ENCODE results near the gene PIP5KL1. TPM values are rescaled to one million over a fixed set of nuclear protein-coding genes. Genes with fewer than 3 reads are reported as not detected.
A peak's percentile ranks its signal among the peaks of the same experiment; 100 is the strongest.

The PIP5KL1 gene
- total RNA-seq, 4 donors from 2014 or later, result 0.82 to 3.0 (median 1.3) TPM

DNA sequence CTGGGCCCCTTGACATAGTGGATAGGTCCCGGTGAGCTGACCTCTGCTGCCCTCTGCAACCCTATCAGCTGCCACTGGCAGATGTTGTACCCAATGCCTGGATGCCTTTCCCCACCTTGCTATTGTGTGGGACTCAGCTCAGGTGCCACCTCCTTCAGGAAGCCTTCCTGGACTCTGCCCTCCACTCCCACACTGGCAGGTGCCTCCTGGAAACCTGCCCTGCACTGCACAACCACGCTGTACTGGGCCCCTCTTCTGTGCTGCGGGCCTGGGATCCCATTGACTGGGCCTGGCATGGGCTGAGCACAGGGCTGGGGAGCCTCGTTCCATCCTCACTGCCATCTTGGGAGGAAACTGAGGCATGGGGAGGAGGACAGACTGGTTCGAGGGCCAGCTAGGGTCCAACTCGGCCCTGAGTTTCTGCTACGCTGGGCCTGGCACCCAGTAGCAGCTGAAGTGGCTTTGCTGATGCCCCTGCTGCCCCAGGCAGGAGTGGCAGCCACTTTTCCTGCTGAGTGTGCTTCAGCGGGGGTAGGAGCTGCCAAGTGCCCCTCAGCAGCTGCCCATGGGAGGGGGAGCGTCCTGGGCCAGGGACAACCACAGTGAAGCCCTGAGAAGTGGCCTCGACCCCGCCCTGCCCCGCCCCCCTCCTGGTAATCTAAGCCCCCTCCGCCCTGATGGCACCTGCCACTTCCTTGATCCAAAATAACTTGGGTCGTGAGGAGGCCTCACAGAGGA is 54.4 kb downstream of the PIP5KL1 start:
- TF ChIP-seq, protein P1, sequence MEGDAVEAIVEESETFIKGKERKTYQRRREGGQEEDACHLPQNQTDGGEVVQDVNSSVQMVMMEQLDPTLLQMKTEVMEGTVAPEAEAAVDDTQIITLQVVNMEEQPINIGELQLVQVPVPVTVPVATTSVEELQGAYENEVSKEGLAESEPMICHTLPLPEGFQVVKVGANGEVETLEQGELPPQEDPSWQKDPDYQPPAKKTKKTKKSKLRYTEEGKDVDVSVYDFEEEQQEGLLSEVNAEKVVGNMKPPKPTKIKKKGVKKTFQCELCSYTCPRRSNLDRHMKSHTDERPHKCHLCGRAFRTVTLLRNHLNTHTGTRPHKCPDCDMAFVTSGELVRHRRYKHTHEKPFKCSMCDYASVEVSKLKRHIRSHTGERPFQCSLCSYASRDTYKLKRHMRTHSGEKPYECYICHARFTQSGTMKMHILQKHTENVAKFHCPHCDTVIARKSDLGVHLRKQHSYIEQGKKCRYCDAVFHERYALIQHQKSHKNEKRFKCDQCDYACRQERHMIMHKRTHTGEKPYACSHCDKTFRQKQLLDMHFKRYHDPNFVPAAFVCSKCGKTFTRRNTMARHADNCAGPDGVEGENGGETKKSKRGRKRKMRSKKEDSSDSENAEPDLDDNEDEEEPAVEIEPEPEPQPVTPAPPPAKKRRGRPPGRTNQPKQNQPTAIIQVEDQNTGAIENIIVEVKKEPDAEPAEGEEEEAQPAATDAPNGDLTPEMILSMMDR (IDR thresholded peaks at IDR 0.05), result no peak
- no peak for DNase-seq (ENCODE audit: low spot score)
- ATAC-seq (ENCODE audit: low FRiP score), result no peak

DNA sequence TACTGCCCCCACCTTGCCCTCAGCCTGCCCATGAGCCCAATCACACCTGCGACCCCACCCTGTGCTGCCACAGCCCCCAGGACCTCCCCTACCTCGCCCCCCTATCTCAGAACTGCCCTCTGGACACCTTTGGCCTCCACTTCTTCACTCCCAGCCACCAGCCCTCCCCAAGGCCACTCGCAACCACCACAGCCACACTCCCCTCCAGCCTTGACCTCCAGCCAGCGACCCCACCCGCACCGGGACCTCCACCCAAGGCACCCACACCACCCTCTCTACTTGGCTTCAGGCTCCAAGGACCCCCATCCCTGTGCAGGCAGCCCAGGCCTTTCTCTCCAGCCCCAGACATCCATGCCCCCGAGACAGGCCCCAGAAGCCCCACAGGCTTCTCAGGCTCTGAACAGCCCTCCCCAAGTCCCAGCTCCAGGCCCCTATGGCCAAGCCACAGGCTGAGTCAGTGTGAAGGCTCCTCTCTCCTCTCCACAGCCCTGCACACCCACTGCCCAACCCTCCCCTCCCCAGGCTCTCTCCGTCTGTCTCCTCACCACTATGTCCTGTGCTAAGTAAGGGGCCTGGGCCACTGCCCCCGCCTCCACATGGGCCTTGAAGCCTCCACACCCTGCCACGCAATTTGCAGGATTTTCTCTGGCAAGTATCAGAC is 55.1 kb downstream of the PIP5KL1 start:
- TF ChIP-seq, protein P1 (IDR thresholded peaks at IDR 0.05), result no peak
- no peak for DNase-seq (ENCODE audit: low spot score)
- no peak for ATAC-seq (ENCODE audit: low FRiP score)

DNA sequence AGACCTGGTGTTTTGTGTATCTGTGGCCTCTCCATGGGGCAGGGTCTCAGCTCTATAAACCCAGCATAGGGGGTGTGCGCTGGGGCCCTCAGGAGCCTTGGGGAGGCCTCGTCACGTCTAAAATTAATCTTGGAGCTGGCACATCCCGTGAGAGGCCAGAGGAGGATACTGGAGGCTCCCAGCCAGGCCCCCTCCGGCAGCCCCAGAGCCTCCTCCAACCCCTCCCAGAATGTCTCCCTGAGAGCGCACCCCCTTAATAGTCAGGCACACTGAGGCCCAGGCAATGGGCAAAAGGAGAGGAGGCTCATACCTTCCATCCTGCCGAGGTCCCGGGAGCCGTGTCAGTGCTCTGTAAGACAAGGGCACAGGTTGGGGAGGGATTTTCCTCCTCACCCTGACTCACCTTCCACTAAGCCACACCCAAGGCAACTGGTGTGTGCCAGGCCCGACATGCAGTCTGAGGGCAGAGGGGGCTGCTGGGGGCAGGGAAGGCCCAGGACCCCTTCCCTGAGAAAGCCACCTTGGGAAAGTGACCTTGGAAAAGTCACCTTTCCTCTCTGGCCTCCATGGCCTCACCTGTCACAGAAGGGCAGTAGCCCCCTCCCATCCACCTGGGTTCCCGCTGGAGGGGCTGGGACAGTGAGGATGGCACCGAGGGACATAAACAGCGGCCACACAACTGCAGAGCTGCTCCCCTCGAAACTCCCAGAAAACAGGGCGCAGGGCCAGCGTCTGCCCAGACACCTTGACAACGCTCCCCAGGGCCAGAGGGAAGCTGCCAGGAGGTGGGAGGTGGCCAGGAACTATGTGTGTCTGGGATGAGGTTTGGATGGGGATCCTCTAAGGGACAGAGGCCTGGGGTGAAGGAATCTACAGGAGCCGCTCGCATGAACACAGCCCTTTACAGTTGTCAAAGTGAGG is 56.0 kb downstream of the PIP5KL1 start:
- peak; percentile 43 for ATAC-seq (ENCODE audit: low FRiP score)
- no peak for DNase-seq (ENCODE audit: low spot score)
- TF ChIP-seq, protein P1 (IDR thresholded peaks at IDR 0.05), result no peak

DNA sequence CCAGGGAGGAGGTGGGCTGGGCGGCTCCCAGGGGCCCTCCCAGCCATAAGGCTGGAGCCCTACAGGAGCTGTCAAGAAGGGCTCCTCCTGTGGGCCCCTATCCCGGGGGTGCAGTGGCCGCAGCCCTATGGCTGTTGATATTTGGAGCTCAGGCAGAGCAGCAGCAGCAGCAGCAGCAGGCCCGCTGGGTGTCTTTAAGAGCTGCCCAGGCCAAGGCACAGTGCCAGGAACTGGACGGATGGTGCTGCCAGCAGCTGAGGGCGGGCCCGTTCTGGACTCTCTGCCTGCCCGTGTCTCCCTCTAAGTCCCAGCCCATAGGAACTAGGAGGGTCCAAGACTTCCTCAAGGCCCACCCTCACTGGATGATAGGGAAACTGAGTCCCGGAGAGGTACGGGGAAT is 56.7 kb downstream of the PIP5KL1 start:
- TF ChIP-seq, protein P1 (IDR thresholded peaks at IDR 0.05), result no peak
- ATAC-seq (ENCODE audit: low FRiP score) (peak; percentile 50), DNase-seq (ENCODE audit: low spot score) (peak; percentile 50)

DNA sequence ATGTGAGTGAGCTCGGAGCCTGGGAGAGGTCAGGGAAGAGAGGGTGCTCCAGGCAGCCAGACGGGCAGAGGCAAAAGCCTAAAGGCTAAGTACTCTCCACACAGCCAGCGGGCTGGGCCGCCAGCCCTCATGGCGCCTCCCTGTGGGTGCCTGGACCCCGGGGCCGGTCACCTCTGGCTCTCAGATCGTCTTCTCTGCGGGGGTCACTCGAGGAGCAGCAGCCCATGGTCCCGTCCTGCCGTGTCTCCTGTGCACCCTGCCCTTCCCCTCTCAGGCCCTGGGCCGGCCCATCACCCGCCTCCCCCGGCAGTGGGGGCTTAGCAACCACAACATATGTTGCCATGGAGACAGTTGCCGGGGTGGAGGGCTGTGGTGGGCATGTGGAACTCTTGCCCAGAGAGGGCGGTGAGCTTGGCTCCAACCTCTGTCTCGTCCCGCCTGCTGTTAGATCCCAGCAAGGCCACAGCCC is 57.3 kb downstream of the PIP5KL1 start:
- ATAC-seq (ENCODE audit: low FRiP score), result no peak
- TF ChIP-seq, protein P1 (IDR thresholded peaks at IDR 0.05), result no peak
- no peak for DNase-seq (ENCODE audit: low spot score)

DNA sequence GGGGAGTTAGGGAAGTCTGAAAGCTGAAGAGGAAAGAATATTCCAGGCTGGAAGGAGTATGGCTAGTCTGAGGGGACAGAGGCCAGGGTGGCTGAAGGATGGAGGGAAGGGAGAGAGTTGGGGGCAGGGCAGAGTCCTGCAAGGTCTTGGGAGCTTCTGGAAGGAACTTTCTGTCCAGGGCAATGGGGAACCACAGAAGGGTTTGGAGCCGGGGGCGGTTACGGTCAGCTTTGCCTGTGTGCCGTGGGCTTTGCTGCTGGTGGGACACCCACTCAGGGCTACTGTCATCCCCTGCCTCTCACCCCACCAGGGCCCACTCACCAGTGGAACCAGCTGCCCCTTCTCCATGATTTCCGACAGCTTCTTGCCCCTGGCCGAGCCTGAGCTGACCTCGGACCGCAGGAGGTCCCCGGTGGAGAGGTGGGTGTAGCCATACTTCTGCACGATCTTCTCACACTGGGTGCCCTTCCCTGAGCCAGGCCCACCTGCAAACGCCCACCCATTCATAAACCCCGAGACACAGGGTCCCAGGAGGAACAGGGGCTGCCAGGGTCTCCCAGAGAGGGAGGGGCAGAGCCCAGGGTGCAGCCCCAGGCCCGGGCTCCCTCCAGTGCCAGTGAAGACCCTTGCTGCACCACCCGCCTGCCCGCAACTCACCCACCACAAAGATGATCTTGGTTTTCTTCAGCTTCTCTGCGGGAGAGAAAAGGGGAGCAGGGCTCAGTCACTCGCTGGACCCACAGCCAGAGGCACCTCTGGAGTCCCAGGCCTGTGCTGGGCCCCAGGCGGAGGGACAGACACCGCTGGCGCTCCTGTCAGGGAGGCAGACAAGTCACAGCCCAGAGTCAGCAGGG is 58.0 kb downstream of the PIP5KL1 start:
- no peak for ATAC-seq (ENCODE audit: low FRiP score)
- no peak for DNase-seq (ENCODE audit: low spot score)
- TF ChIP-seq, protein P1 (IDR thresholded peaks at IDR 0.05), result no peak
